ENCODE results near the gene DNAJC30. TPM values are rescaled to one million over a fixed set of nuclear protein-coding genes. Genes with fewer than 3 reads are reported as not detected.
"Not testable (repeated sequence)": the region's sequence is repeated elsewhere in the genome, so short reads cannot be mapped to it uniquely, and the experiment has no call there.

Gene DNAJC30
- total RNA-seq: 16.5 TPM

GRCh38 chr7:73683056-73683787 lies at the start of gene DNAJC30, which contains the start of gene BUD23:
Gene DNAJC30, minus strand, starts transcription at chr7:73683453. Its CDS starts 30 bp downstream, at chr7:73683423.
Gene BUD23, plus strand, starts transcription at chr7:73683597. Its CDS starts 29 bp downstream, at chr7:73683626.
- DNase-seq (ENCODE audit: low spot score): peak; percentile 99

- no peak for DNase-seq (ENCODE audit: low spot score)
These were observed 49.1 kb upstream of the DNAJC30 start for GRCh38 chr7:73732397-73732796.

- DNase-seq (ENCODE audit: low spot score): no peak
These were observed 47.2 kb upstream of the DNAJC30 start for GRCh38 chr7:73730485-73730884.

GRCh38 chr7:73728551-73728950 lies 45.3 kb upstream of the DNAJC30 start:
- no peak for DNase-seq (ENCODE audit: low spot score)

- DNase-seq (ENCODE audit: low spot score): no peak
These were observed 44.7 kb upstream of the DNAJC30 start for GRCh38 chr7:73727952-73728351.

GRCh38 chr7:73726083-73726466 lies 42.8 kb upstream of the DNAJC30 start:
- DNase-seq (ENCODE audit: low spot score): no peak

GRCh38 chr7:73723813-73724212 lies 40.6 kb upstream of the DNAJC30 start:
- no peak for DNase-seq (ENCODE audit: low spot score)

- no peak for DNase-seq (ENCODE audit: low spot score)
These were observed 39.5 kb upstream of the DNAJC30 start for GRCh38 chr7:73722785-73723184.

GRCh38 chr7:73722182-73722581 lies 38.9 kb upstream of the DNAJC30 start:
- DNase-seq (ENCODE audit: low spot score): not testable (repeated sequence)

- DNase-seq (ENCODE audit: low spot score): no peak
These were observed 38.1 kb upstream of the DNAJC30 start for GRCh38 chr7:73721377-73721817.

GRCh38 chr7:73720443-73720842 lies 37.2 kb upstream of the DNAJC30 start:
- DNase-seq (ENCODE audit: low spot score): not testable (repeated sequence)

- DNase-seq (ENCODE audit: low spot score): no peak
These were observed 36.5 kb upstream of the DNAJC30 start for GRCh38 chr7:73719806-73720169.

GRCh38 chr7:73718905-73719805 lies 35.9 kb upstream of the DNAJC30 start, which contains the start of gene STX1A:
Gene STX1A, minus strand, starts transcription at chr7:73719669. Its CDS starts 38 bp downstream, at chr7:73719631.
- DNase-seq (ENCODE audit: low spot score): no peak

- DNase-seq (ENCODE audit: low spot score): no peak
These were observed 35.2 kb upstream of the DNAJC30 start for GRCh38 chr7:73718438-73718881.

GRCh38 chr7:73717991-73718405 lies 34.7 kb upstream of the DNAJC30 start:
- DNase-seq (ENCODE audit: low spot score): no peak

GRCh38 chr7:73717025-73717807 lies 34.0 kb upstream of the DNAJC30 start:
- no peak for DNase-seq (ENCODE audit: low spot score)

- no peak for DNase-seq (ENCODE audit: low spot score)
These were observed 33.2 kb upstream of the DNAJC30 start for GRCh38 chr7:73716318-73716890.

GRCh38 chr7:73715648-73716317 lies 32.5 kb upstream of the DNAJC30 start:
- no peak for DNase-seq (ENCODE audit: low spot score)

GRCh38 chr7:73713319-73713718 lies 30.1 kb upstream of the DNAJC30 start:
- not testable (repeated sequence) for DNase-seq (ENCODE audit: low spot score)

GRCh38 chr7:73712773-73713172 lies 29.5 kb upstream of the DNAJC30 start:
- no peak for DNase-seq (ENCODE audit: low spot score)

Data from ureter (tissue), 1 donor.